SJCRH30 (cell line): Measurements from ENCODE around the gene GYS2. TPM values are rescaled to one million over a fixed set of nuclear protein-coding genes. Genes with fewer than 3 reads are reported as not detected.
"Not testable (repeated sequence)": the region's sequence is repeated elsewhere in the genome, so short reads cannot be mapped to it uniquely, and the experiment has no call there.

Experiments
- DNase-seq, 2 experiments: peaks; one replicate each; pipeline ENCODE4 v3.0.0-alpha.2; 2015 to 2020
- H3K27ac ChIP-seq: fragments of 250-450 bp; sonication (Bioruptor Pico); 2 replicates; pipeline ENCODE4 v1.5.1; 2020; ENCODE audit warnings: mild to moderate bottlenecking, moderate library complexity
- H3K27me3 ChIP-seq: fragments of 250-450 bp; sonication (Bioruptor Pico); 2 replicates; pipeline ENCODE4 v1.5.1; 2020; ENCODE audit warnings: mild to moderate bottlenecking, moderate library complexity
- H3K36me3 ChIP-seq: fragments of 250-450 bp; sonication (Bioruptor Pico); 2 replicates; pipeline ENCODE4 v1.5.1; 2020; ENCODE audit warnings: mild to moderate bottlenecking, moderate library complexity
- H3K4me1 ChIP-seq: fragments of 250-450 bp; sonication (Bioruptor Pico); 2 replicates; pipeline ENCODE4 v1.5.1; 2020; ENCODE audit warnings: mild to moderate bottlenecking, moderate library complexity
- H3K4me3 ChIP-seq: fragments of 250-450 bp; sonication (Bioruptor Pico); 2 replicates; pipeline ENCODE4 v1.5.1; 2020; ENCODE audit warnings: mild to moderate bottlenecking, moderate library complexity
- H3K9me3 ChIP-seq: fragments of 250-450 bp; sonication (Bioruptor Pico); replicated peaks from 2 replicates; pipeline ENCODE4 v1.5.1; 2020; ENCODE audit warnings: mild to moderate bottlenecking, moderate library complexity
- total RNA-seq: library from RNA; depleted of rRNA; stranded (reverse); fragments of >200 nt; shearing (Covaris generic); gene quantifications from 2 replicates; pipeline ENCODE4 v1.2.3, GENCODE V29; 2014

The GYS2 gene
- total RNA-seq, 1 experiment from 2014 or later = not detected

GRCh38 chr12:21617030-21617429 lies 12.4 kb upstream of the GYS2 start:
- no peaks in the 10 kb centered on the region for H3K36me3 ChIP-seq

GRCh38 chr12:21615431-21615830 lies 10.8 kb upstream of the GYS2 start:
- Histone ChIP-seq H3K27me3 (no peaks in the 10 kb centered on the region), H3K27ac (no peak overlapping the region), H3K4me1 (no peaks in the 10 kb centered on the region), H3K9me3 (no peaks in the 10 kb centered on the region), H3K4me3 (no peak overlapping the region), H3K36me3 (no peaks in the 10 kb centered on the region)
- DNase-seq = no peak

More at GRCh38 chr12:21617030-21617429, 12.4 kb upstream of the GYS2 start:
- Histone ChIP-seq H3K4me1 (no peaks in the 10 kb centered on the region), H3K9me3 (no peaks in the 10 kb centered on the region), H3K27ac (no peak overlapping the region), H3K4me3 (no peak overlapping the region), H3K27me3 (no peaks in the 10 kb centered on the region)
- no peak for DNase-seq

GRCh38 chr12:21614506-21614905 lies 9.9 kb upstream of the GYS2 start:
- no peaks in the 10 kb centered on the region for H3K9me3 ChIP-seq
- H3K27ac ChIP-seq = no peak overlapping the region
- no peaks in the 10 kb centered on the region for H3K36me3 ChIP-seq
- no peaks in the 10 kb centered on the region for H3K27me3 ChIP-seq
- no peak overlapping the region for H3K4me3 ChIP-seq
- H3K4me1 ChIP-seq = no peaks in the 10 kb centered on the region
- DNase-seq = no peak

GRCh38 chr12:21613931-21614330 lies 9.3 kb upstream of the GYS2 start:
- no peak for DNase-seq
- no peaks in the 10 kb centered on the region for H3K9me3 ChIP-seq
- H3K4me3 ChIP-seq = no peak overlapping the region
- no peaks in the 10 kb centered on the region for H3K27me3 ChIP-seq
- no peaks in the 10 kb centered on the region for H3K4me1 ChIP-seq
- no peak overlapping the region for H3K27ac ChIP-seq
- no peaks in the 10 kb centered on the region for H3K36me3 ChIP-seq

- Histone ChIP-seq H3K4me3 (no peak overlapping the region), H3K27me3 (no peaks in the 10 kb centered on the region), H3K36me3 (no peaks in the 10 kb centered on the region), H3K27ac (no peak overlapping the region), H3K9me3 (no peaks in the 10 kb centered on the region), H3K4me1 (no peaks in the 10 kb centered on the region)
- DNase-seq = no peak
Measured at GRCh38 chr12:21608196-21608595, 3.5 kb upstream of the GYS2 start.

GRCh38 chr12:21607701-21608100 lies 3.1 kb upstream of the GYS2 start:
- Histone ChIP-seq H3K9me3 (no peaks in the 10 kb centered on the region), H3K4me3 (no peak overlapping the region), H3K27me3 (no peaks in the 10 kb centered on the region), H3K36me3 (no peaks in the 10 kb centered on the region), H3K4me1 (no peaks in the 10 kb centered on the region), H3K27ac (no peak overlapping the region)
- DNase-seq = peak in 1 of 2 experiments; percentile 10

GRCh38 chr12:21606175-21606574 lies 1.5 kb upstream of the GYS2 start:
- Histone ChIP-seq H3K36me3 (no peaks in the 10 kb centered on the region), H3K4me3 (no peak overlapping the region), H3K4me1 (no peaks in the 10 kb centered on the region), H3K27me3 (no peaks in the 10 kb centered on the region), H3K27ac (no peak overlapping the region), H3K9me3 (no peaks in the 10 kb centered on the region)
- no peak for DNase-seq

- Histone ChIP-seq H3K36me3 (no peaks in the 10 kb centered on the region), H3K4me3 (no peak overlapping the region), H3K27me3 (no peaks in the 10 kb centered on the region), H3K9me3 (no peaks in the 10 kb centered on the region), H3K27ac (no peak overlapping the region), H3K4me1 (no peaks in the 10 kb centered on the region)
- no peak for DNase-seq
Measured at GRCh38 chr12:21602774-21603173, 1.9 kb downstream of the GYS2 start.

- Histone ChIP-seq H3K36me3 (no peaks in the 10 kb centered on the region), H3K27ac (no peak overlapping the region), H3K4me1 (no peaks in the 10 kb centered on the region), H3K27me3 (no peaks in the 10 kb centered on the region), H3K4me3 (no peak overlapping the region), H3K9me3 (no peaks in the 10 kb centered on the region)
- no peak for DNase-seq
Measured at GRCh38 chr12:21600196-21600595, 4.5 kb downstream of the GYS2 start.

GRCh38 chr12:21599143-21599999 lies 5.3 kb downstream of the GYS2 start:
- DNase-seq = no peak
- no peak overlapping the region for H3K4me3 ChIP-seq
- H3K27me3 ChIP-seq = no peaks in the 10 kb centered on the region
- H3K4me1 ChIP-seq = no peaks in the 10 kb centered on the region
- H3K27ac ChIP-seq = no peak overlapping the region
- no peaks in the 10 kb centered on the region for H3K9me3 ChIP-seq
- H3K36me3 ChIP-seq = no peaks in the 10 kb centered on the region

- H3K4me1 ChIP-seq = no peaks in the 10 kb centered on the region
- no peak for DNase-seq
- H3K36me3 ChIP-seq = no peaks in the 10 kb centered on the region
Measured at GRCh38 chr12:21598651-21599050, 6.0 kb downstream of the GYS2 start.

GRCh38 chr12:21595356-21595755 lies 9.3 kb downstream of the GYS2 start:
- not testable (repeated sequence) for H3K9me3 ChIP-seq, DNase-seq, H3K4me3 ChIP-seq, H3K27ac ChIP-seq, H3K27me3 ChIP-seq, H3K4me1 ChIP-seq, H3K36me3 ChIP-seq

More at GRCh38 chr12:21598651-21599050, 6.0 kb downstream of the GYS2 start:
- Histone ChIP-seq H3K9me3 (no peaks in the 10 kb centered on the region), H3K4me3 (no peak overlapping the region), H3K27ac (no peak overlapping the region), H3K27me3 (no peaks in the 10 kb centered on the region)

- Histone ChIP-seq H3K27ac (no peak overlapping the region), H3K27me3 (no peaks in the 10 kb centered on the region)
- no peak for DNase-seq
Measured at GRCh38 chr12:21585485-21585884, 19.2 kb downstream of the GYS2 start.

GRCh38 chr12:21584403-21585182 lies 20.1 kb downstream of the GYS2 start:
- not testable (repeated sequence) for DNase-seq, H3K4me1 ChIP-seq, H3K27ac ChIP-seq, H3K9me3 ChIP-seq, H3K27me3 ChIP-seq, H3K4me3 ChIP-seq, H3K36me3 ChIP-seq

More at GRCh38 chr12:21585485-21585884, 19.2 kb downstream of the GYS2 start:
- no peaks in the 10 kb centered on the region for H3K4me1 ChIP-seq
- no peak overlapping the region for H3K4me3 ChIP-seq
- H3K9me3 ChIP-seq = 0 out of 2 replicates have a peak, but pooled peaks cover 2% of the 10 kb centered on the region
- H3K36me3 ChIP-seq = no peaks in the 10 kb centered on the region

GRCh38 chr12:21583587-21583986 lies 21.1 kb downstream of the GYS2 start:
- Histone ChIP-seq H3K9me3 (peaks cover 2% of the 10 kb centered on the region; the same call in 1 of the 2 replicates), H3K27ac (no peak overlapping the region), H3K4me3 (no peak overlapping the region), H3K4me1 (no peaks in the 10 kb centered on the region), H3K36me3 (no peaks in the 10 kb centered on the region), H3K27me3 (no peaks in the 10 kb centered on the region)
- no peak for DNase-seq
